GM12878 (cell line): Measurements from ENCODE around the gene SMAP1. TPM values are rescaled to one million over a fixed set of nuclear protein-coding genes. Genes with fewer than 3 reads are reported as not detected.

Source experiments
- ATAC-seq: fragments of 200-7000 bp; cut with Tn5 transposase; 3 replicates; pipeline ENCODE4 v1.9.1; 2020; ENCODE audit warnings: mild to moderate bottlenecking, moderate library complexity
- BruUV-seq: library from RNA; stranded (reverse); fragments of 400-500 nt; replicated peaks from 2 replicates; lab custom pipeline; 2021; lab: Mats Ljungman, UMichigan
- CTCF ChIA-PET: fragments of 300-600 bp; sonication (Branson Sonifier 250); formaldehyde crosslinking; extraction: SDS; loops from one replicate; lab custom pipeline; 2021; ENCODE audit warnings: inconsistent platforms; lab: Yijun Ruan, JAX
- POLR2A ChIA-PET: fragments of 350-600 bp; formaldehyde crosslinking; extraction: SDS; loops from one replicate; lab custom pipeline; 2021; ENCODE audit warnings: inconsistent platforms; lab: Charles Lee
- RAD21 ChIA-PET: fragments of 300-600 bp; sonication (Branson Sonifier 250); formaldehyde crosslinking; loops from one replicate; lab custom pipeline; 2023; ENCODE audit warnings: antibody characterized with exemption; ENCODE audit not compliant: unreplicated experiment; lab: Charles Lee
- SMC1A ChIA-PET: fragments of 300-600 bp; sonication (Branson Sonifier 250); formaldehyde crosslinking; loops from one replicate; lab custom pipeline; 2023; ENCODE audit not compliant: unreplicated experiment, uncharacterized antibody; lab: Charles Lee
- DNase-seq: peaks from one replicate; pipeline ENCODE4 v3.0.0-alpha.2; 2011; ENCODE audit warnings: low read depth, low spot score
- FAIRE-seq: peaks from 3 replicates; lab custom pipeline; 2011; peaks lifted over from hg19 to GRCh38; lab: Jason Lieb, UNC
- H2AFZ ChIP-seq: 2 replicates; pipeline ENCODE4 v1.6.0; 2011; ENCODE audit warnings: low read depth, low read length, control low read depth; ENCODE audit not compliant: control insufficient read depth
- H3K27ac ChIP-seq: 2 replicates; pipeline ENCODE4 v1.5.1; 2011; ENCODE audit warnings: control low read depth; ENCODE audit not compliant: control insufficient read depth, insufficient read depth
- H3K27me3 ChIP-seq, 2 experiments: replicated peaks in 1 of 2; 2 replicates each; pipeline versions ENCODE4 v1.6.0 to v1.6.1; 2011; ENCODE audit warnings: low read length in 1 of 2; ENCODE audit not compliant: control insufficient read depth in 2 of 2, insufficient read depth in 2 of 2
- H3K36me3 ChIP-seq, 2 experiments: 2 replicates each; pipeline ENCODE4 v1.5.1; 2011; ENCODE audit warnings: low read length in 1 of 2; ENCODE audit not compliant: control insufficient read depth in 2 of 2, insufficient read depth in 2 of 2
- H3K4me1 ChIP-seq: 2 replicates; pipeline ENCODE4 v1.6.1; 2011; ENCODE audit warnings: mild to moderate bottlenecking, low read length, moderate library complexity, mixed read lengths; ENCODE audit not compliant: control insufficient read depth, insufficient read depth
- H3K4me2 ChIP-seq: 2 replicates; pipeline ENCODE4 v1.6.0; 2011; ENCODE audit warnings: control low read depth; ENCODE audit not compliant: control insufficient read depth, insufficient read depth
- H3K4me3 ChIP-seq: fragments of 200-600 bp; sonication (generic); 2 replicates; pipeline ENCODE4 v1.5.1; 2016
- H3K79me2 ChIP-seq: 2 replicates; pipeline ENCODE4 v1.6.0; 2011; ENCODE audit warnings: low read length; ENCODE audit not compliant: control insufficient read depth, insufficient read depth
- H3K9ac ChIP-seq: 2 replicates; pipeline ENCODE4 v1.8.0; 2011; ENCODE audit warnings: low read length, control low read depth, mixed read lengths; ENCODE audit not compliant: control insufficient read depth, insufficient read depth
- H3K9me3 ChIP-seq: replicated peaks from 3 replicates; pipeline ENCODE4 v1.5.1; 2011; ENCODE audit warnings: mild to moderate bottlenecking, low read length; ENCODE audit not compliant: control insufficient read depth, insufficient read depth
- H4K20me1 ChIP-seq: 2 replicates; pipeline ENCODE4 v1.6.0; 2011; ENCODE audit not compliant: control insufficient read depth, insufficient read depth
- BCL3 ChIP-seq: IDR thresholded peaks from 2 replicates; pipeline ENCODE4 v1.6.1; 2011; ENCODE audit warnings: borderline replicate concordance, low read depth, mild to moderate bottlenecking, moderate library complexity, low read length; ENCODE audit not compliant: insufficient read depth, poor library complexity, severe bottlenecking
- BMI1 ChIP-seq: fragments of 450-650 bp; IDR thresholded peaks from 2 replicates; pipeline ENCODE4 v1.6.1; 2016; ENCODE audit warnings: mild to moderate bottlenecking, moderate library complexity, borderline replicate concordance
- EGR1 ChIP-seq, 2 experiments: IDR thresholded peaks; 1 replicate in 1 of 2; 2 replicates in 1 of 2; pipeline ENCODE4 v1.6.1; 2011 to 2012; ENCODE audit warnings: low read depth in 2 of 2, low read length in 2 of 2, borderline replicate concordance in 1 of 2, mild to moderate bottlenecking in 1 of 2, moderate library complexity in 1 of 2
- EP300 ChIP-seq, 2 experiments: fragments of 150-350 bp in 1 of 2; IDR thresholded peaks; 2 replicates each; pipeline ENCODE4 v1.6.1; 2011 to 2012; ENCODE audit warnings: low read depth in 2 of 2, low read length in 2 of 2, borderline replicate concordance in 1 of 2, improper control_type of control experiment in 1 of 2, inconsistent platforms in 1 of 2; ENCODE audit not compliant: control insufficient read depth in 1 of 2
- HDAC2 ChIP-seq: fragments of 200-600 bp; sonication (generic); IDR thresholded peaks from 2 replicates; pipeline ENCODE4 v1.6.1; 2017
- MXI1 ChIP-seq: fragments of 150-350 bp; IDR thresholded peaks from 2 replicates; pipeline ENCODE4 v1.6.1; 2011; ENCODE audit warnings: low read depth, mild to moderate bottlenecking, inconsistent platforms, low read length, improper control_type of control experiment
- NFIC ChIP-seq: IDR thresholded peaks from 2 replicates; pipeline ENCODE4 v1.6.1; 2012; ENCODE audit warnings: low read depth, mild to moderate bottlenecking, inconsistent platforms, low read length, moderate library complexity
- YY1 ChIP-seq: IDR thresholded peaks from 2 replicates; pipeline ENCODE4 v1.6.1; 2011; ENCODE audit warnings: low read depth, mild to moderate bottlenecking, low read length
- WGBS: methylation state at CpG from one replicate; pipeline ENCODE4 v1.1.6; 2016; ENCODE audit warnings: low lambda C conversion rate; ENCODE audit not compliant: insufficient replicate concordance, insufficient coverage; ENCODE audit errors: missing lambda C conversion rate; 5-methylcytosine and 5-hydroxymethylcytosine counted together
- in situ Hi-C: fragments of 300-500 bp; cut with MboI; formaldehyde crosslinking; loops from 9 replicates; pipeline ENCODE4 v1.14.3; 2018; ENCODE audit warnings: mixed read lengths
- intact Hi-C: fragments of 100-400 bp; cut with micrococcal nuclease; formaldehyde crosslinking; loops from one replicate; pipeline ENCODE4 v1.14.2; 2022; ENCODE audit not compliant: unreplicated experiment
- polyA plus RNA-seq, 11 experiments: library from polyadenylated mRNA; depleted of rRNA in 4 of 11; unstranded in 6 of 11; stranded (reverse) in 5 of 11; fragments of >200 nt; fragmentation: Nextera tagmentation in 4 of 11; fragmentation: Illumina TruSeq in 1 of 11; extraction: Ambion mirVana in 4 of 11; extraction: Trizol in 1 of 11; gene quantifications; 1 replicate in 1 of 11; 2 replicates in 10 of 11; pipeline versions ENCODE4 v1.2.1 to v1.2.3, GENCODE V29; 2011 to 2016; ENCODE audit warnings: inconsistent platforms in 2 of 11, missing spikeins in 2 of 11, low read depth in 1 of 11
- total RNA-seq, 4 experiments: library from RNA; depleted of rRNA in 3 of 4; stranded (reverse); fragments of >200 nt in 3 of 4; fragmentation: Illumina TruSeq in 1 of 4; extraction: Trizol in 1 of 4; gene quantifications; 2 replicates each; pipeline versions ENCODE4 v1.2.1 to v1.2.3, GENCODE V29; 2013 to 2021

The SMAP1 gene
- total and polyA plus RNA-seq, 10 of the 15 experiments (the other 5 are each of a cell fraction or from before 2014, with no cell fraction given): 13.7 to 33.9 (median 25.3) TPM

GRCh38 chr6:70708448-70708847 lies 40.8 kb downstream of the SMAP1 start (continued):
- TF ChIP-seq NFIC (no peak), YY1 (no peak), BCL3 (no peak), EGR1 (IDR thresholded peaks at IDR 0.05; ENCODE audit: borderline replicate concordance in 1 of 2, low read depth in 2 of 2, low read length in 2 of 2) (no peak), EP300 (IDR thresholded peaks at IDR 0.05; ENCODE audit: borderline replicate concordance in 1 of 2, control insufficient read depth in 1 of 2, low read depth in 2 of 2, low read length in 2 of 2) (0 out of 4 replicates have a peak, but pooled peaks of 1 of the 2 experiments have one; percentile 23)

GRCh38 chr6:70709826-70710225 lies 42.1 kb downstream of the SMAP1 start:
- in situ Hi-C loops: loop anchor here (5.0 kb wide), 2 partner anchors 177 to 247 kb away; partner anchors contain the start of gene B3GAT2
- ATAC-seq: no peak
- Histone ChIP-seq H2AFZ (no peak overlapping the region), H3K27ac (no peak overlapping the region), H3K79me2 (peaks cover 7% of the 10 kb centered on the region), H3K9me3 (peaks cover 13% of the 10 kb centered on the region), H3K4me2 (no peak overlapping the region), H3K36me3 (no peaks in the 10 kb centered on the region), H3K9ac (no peak overlapping the region), H3K4me3 (no peak overlapping the region), H3K4me1 (peaks cover 20% of the 10 kb centered on the region; the same call in 1 of the 2 replicates), H4K20me1 (no peaks in the 10 kb centered on the region), H3K27me3 (no peaks in the 10 kb centered on the region)
- 100% methylated on average over 3 of the region's 3 CpGs for WGBS
- ChIA-PET POLR2A (interaction anchor here (1.0 kb wide), 1 partner anchor 42 kb away, joined by 6 read pairs; the partner anchor contains the start of gene SMAP1), SMC1A (interaction anchor here (0.7 to 7.3 kb wide), 5 partner anchors 9 to 176 kb away, joined by 3 to 155 read pairs (median 4); no protein-coding TSS in a partner anchor), RAD21 (interaction anchor here (0.9 to 5.9 kb wide), 3 partner anchors 31 to 176 kb away, joined by 3 to 101 read pairs (median 5); no protein-coding TSS in a partner anchor), CTCF (interaction anchor here (1.2 to 7.1 kb wide), 6 partner anchors 8 to 246 kb away, joined by 3 to 225 read pairs (median 8); no protein-coding TSS in a partner anchor)
- no peak for FAIRE-seq
- DNase-seq: no peak
- intact Hi-C loops: no loop called here
- TF ChIP-seq HDAC2 (no peak), BMI1 (no peak), MXI1 (no peak)
- no TSS peak for BruUV-seq
